Measurements from ENCODE around the gene CDKL5.

Gene CDKL5

GRCh38 chrX:18676050-18676449 lies 250.6 kb downstream of the CDKL5 start:
- H3K4me3 ChIP-seq (ENCODE audit: low read depth, low read length): no peak overlapping the region
- no peak for DNase-seq (ENCODE audit: low read depth)

DNA sequence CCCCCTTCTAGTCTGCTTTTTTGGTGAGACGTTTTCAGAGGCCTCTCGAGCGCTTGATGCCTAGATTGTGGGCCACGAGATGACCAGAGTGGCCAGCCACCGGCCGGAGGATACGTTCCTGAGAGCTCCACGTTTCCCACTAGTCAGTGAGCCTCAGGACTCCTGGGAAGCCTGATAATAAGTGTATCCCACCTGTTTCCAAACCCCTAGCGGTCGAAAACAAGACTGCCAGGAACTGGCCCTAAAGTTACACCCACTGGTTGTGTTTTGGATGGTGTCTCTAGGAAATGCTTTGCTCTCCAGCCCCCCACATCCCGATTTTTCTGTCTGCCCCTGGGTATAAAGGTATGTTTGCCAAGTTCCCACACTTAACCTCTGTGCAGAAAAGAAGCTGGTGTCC lies 251.1 kb downstream of the CDKL5 start:
- no peak for DNase-seq (ENCODE audit: low read depth)
- H3K4me3 ChIP-seq (ENCODE audit: low read depth, low read length): no peak overlapping the region

DNA sequence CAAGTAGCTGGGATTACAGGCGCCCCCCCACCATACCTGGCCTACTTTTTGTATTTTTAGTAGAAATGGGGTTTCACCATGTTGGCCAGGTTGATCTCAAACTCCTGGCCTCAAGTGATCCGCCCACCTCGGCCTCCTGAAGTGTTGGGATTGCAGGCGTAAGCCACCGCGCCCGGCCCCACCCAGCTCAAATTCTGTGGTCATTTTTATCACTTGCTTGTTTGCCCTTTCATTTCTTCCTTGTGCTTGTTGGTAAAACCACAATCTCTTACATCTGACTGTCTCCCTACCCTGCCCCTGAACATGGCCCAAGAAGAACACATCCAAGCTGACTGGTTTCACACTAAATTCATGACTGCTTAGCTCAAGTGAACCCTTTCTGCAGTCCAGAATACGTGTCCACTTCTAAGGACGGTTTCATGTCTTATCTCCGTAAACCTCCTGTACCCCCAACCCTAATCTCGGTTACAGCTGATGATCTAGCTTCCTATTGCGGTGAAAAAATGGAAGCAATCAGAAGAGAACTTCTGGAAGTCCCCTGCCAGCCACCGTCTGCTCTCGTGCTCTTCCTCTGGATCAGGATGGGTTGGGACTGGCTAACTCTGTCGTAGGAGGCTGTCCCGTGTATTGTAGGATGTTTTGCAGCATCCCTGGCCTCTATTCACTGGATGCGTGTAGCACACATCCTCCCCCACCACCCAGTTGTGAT lies 251.9 kb downstream of the CDKL5 start:
- no peak for DNase-seq (ENCODE audit: low read depth)
- no peak overlapping the region for H3K4me3 ChIP-seq (ENCODE audit: low read depth, low read length)

- no peak for DNase-seq (ENCODE audit: low read depth)
- H3K4me3 ChIP-seq (ENCODE audit: low read depth, low read length): no peak overlapping the region
Observed at GRCh38 chrX:18681996-18682395, 256.6 kb downstream of the CDKL5 start.

- no peak overlapping the region for H3K4me3 ChIP-seq (ENCODE audit: low read depth, low read length)
- DNase-seq (ENCODE audit: low read depth): no peak
Observed at GRCh38 chrX:18682979-18683387, 257.6 kb downstream of the CDKL5 start.

DNA sequence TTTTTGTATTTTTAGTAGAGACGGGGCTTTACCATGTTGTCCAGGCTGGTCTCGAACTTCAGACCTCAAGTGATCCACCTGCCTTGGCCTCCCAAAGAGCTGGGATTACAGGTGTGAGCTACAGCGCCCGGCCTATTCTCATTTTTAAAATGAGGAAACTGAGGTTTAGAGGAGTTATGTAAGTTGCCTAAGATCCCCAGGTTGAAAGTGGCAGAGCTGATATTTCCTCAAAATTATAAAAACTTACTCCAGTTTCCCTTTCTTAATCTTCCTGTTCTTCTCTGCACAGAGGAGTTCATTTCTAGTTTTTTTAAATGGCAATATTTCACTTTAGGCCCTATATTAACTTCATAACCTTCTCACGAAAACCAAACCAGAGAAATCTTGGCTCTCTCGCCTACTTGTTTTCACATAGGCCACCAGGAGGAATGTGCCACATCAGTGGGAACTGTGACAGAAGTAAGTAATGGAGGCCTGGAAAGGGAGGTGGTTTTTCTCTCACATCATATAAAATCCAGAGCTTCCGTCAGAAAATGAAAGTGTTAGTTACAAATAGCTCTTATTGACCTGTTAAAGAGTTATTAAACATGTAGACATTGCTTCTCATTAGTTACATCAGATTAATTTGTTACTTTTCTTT lies 262.6 kb downstream of the CDKL5 start:
- no peak overlapping the region for H3K4me3 ChIP-seq (ENCODE audit: low read depth, low read length)
- no peak for DNase-seq (ENCODE audit: low read depth)

- DNase-seq (ENCODE audit: low read depth): no peak
- no peak overlapping the region for H3K4me3 ChIP-seq (ENCODE audit: low read depth, low read length)
Observed at GRCh38 chrX:18691431-18691830, 266.0 kb downstream of the CDKL5 start.

DNA sequence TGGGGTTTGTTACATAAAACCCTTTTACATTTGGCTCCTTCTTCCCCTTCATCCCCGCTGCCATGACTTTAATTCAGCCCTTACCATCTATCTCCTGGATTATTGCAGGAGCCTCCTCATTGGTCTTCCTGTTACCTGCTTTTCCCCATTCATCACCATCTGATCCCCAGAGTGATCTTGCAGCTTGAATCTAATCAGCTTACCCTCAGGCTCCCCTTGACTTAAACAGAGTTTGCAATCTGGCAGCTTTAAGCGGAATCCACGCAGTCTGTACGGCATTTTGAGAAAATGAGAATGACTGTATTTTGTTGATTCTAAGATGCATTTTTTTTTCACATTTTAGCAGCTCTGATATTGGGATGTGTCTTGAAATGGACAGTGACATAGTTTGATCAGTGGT lies 267.1 kb downstream of the CDKL5 start:
- no peak for DNase-seq (ENCODE audit: low read depth)
- no peak overlapping the region for H3K4me3 ChIP-seq (ENCODE audit: low read depth, low read length)

DNA sequence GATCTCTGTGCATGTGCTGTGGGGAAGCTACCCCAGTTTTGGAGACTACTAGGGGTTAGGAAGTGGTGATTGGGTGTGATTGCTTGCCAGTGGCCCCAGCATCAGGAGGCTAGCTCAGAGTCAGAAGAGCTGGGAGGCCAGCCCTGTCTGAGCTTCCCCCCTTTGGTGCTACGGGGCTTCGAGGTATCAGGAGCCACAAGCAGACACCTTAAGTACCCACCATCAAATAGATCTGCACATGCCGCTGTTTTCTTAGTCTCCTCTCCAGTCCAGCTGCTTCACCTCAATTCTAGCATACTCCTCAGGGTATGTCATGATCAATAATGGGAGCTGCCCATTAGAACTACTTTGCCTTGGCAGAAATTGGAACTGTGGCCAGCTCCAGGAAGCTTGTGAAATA lies 271.2 kb downstream of the CDKL5 start:
- no peak overlapping the region for H3K4me3 ChIP-seq (ENCODE audit: low read depth, low read length)
- no peak for DNase-seq (ENCODE audit: low read depth)

DNA sequence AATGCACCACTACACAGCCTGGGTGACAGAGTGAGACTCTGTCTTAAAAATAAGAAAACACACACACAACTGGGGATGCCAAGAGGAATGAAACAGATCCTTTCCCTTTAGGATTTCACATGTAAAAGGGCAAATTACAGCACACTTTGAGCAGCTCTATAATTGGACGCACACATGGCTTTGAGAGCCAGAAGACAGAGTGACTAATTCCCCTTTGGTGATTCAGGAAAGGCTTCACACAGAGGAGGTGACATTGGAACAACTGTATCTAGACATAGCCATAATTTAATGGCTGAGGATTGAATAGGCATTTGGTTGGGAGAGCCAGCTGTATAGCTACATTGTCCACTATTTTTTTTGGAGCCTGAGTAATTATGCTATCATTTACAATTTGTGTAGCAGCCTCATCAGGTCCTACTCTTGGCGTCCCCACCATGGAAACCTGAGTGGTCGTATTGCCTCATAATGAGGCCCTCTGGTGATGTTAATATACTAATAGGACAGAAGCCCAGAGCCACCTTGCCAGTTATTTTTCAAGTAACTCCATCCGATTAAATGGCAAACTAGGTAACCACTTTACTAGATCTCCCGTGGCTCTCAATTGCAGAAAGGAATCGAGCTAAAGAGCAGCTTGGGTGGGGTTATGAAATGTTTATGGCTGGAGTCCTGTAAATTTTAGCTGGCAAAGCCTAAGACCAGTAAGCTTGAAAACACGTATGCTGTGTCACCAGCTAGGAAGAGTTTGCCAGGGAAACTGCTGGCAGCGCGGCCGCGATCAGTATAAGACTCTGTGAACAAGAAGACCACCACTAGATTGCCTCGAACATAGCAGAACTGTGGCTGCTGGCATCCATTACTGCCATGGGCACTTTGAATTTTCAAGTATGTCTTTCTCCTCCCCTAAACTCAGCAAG lies 273.6 kb downstream of the CDKL5 start:
- DNase-seq (ENCODE audit: low read depth): no peak
- no peak overlapping the region for H3K4me3 ChIP-seq (ENCODE audit: low read depth, low read length)

DNA sequence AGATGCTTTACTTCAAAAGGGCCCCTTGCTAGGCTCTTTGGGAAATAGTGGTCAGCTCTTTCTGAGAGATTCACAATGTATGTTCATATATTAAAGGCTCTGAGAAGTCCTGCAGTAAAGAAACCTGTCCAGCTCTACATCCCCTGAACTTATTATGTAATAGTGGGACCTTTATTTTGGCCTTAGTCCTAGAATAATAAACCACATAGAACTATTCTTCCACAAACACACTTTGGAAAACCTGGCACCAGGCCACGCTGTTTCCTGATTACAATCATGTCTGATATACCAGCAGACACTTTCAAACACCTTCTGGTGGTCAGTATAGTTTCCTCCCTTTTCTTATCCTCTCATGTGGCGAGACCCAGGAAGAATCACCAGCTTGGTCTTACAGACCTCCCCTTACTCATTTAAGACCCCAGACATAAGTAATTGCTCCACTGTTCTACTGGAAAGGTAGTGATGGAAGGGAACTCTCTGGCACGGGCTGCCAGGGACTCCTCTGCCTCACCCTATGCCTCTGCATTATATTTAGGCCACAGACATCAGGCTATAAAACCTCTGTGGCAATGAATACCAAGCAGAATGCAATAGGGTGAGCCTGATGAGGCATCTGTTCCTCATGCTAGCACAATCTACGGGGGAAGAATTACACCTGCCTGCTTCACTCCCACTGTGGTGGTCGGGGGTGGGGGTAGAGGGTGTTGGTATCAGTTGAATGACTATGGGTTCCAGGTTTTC lies 276.4 kb downstream of the CDKL5 start:
- DNase-seq (ENCODE audit: low read depth): no peak
- H3K4me3 ChIP-seq (ENCODE audit: low read depth, low read length): no peak overlapping the region

DNA sequence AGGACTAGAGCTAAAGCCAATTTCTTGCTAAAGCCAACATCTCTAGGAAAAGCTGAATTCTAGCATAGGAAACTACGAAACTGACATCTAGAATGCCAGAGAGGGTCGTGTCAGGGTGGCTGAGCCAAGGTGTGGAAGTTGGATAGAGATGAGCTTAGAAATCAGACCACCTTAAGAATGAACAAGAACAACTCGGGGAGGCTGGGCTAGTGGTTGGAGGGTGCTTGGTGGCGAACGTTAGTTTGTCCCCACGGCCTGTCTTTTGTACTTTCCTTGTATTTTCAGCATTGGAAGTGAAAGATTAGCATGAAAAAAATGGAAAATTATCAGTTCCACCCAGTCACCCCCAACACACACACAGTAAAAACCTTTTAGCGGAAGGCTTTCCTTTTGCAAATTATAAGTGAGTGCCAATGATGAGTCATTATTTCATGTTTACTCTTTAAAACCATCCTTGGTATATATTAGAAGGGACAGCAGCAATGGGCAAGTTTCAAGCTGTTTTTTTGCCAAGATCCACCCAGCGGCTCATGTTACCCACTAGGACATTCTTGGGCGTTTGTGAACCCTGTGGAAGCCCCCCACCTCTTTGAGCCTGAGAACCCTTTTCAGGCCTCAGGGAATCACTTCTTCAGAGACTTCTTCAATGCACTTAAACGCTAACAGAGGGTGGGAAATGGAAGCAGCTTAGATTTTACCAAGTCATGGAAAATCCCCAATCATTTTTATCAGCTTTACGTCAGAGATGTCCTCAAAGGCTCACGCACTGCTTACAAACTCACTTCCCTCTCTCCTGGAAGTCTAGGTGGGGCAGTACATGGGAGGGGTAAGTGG lies 277.2 kb downstream of the CDKL5 start:
- DNase-seq (ENCODE audit: low read depth): peak; percentile 16
- no peak overlapping the region for H3K4me3 ChIP-seq (ENCODE audit: low read depth, low read length)

Data from skeletal muscle cell (primary cell).